ENCODE measurements around the gene SYTL3. TPM values are rescaled to one million over a fixed set of nuclear protein-coding genes. Genes with fewer than 3 reads are reported as not detected.

SYTL3 gene
- total RNA-seq, 1 experiment from 2014 or later: 1.5 TPM

Other genes starting within 250 kb of the SYTL3 start
- gene TMEM181, start 90.0 kb upstream of the SYTL3 start, total RNA-seq (2014; rRNA removed; shearing (Covaris generic)): 24.1 and 28.3 TPM in 2 replicates
- gene DYNLT1, start 5.3 kb upstream of the SYTL3 start, total RNA-seq (2014; rRNA removed; shearing (Covaris generic)): 29.3 and 51.9 TPM in 2 replicates
- gene EZR, start 169.3 kb downstream of the SYTL3 start, total RNA-seq (2014; rRNA removed; shearing (Covaris generic)): 314 and 325 TPM in 2 replicates